Skeletal muscle tissue (tissue), 4 donors: ENCODE measurements around the gene ATXN1. TPM values are rescaled to one million over a fixed set of nuclear protein-coding genes. Genes with fewer than 3 reads are reported as not detected.

Experiments
- H3K27ac ChIP-seq: one replicate; pipeline ENCODE4 v1.7.0; 2013; ENCODE audit warnings: mild to moderate bottlenecking, low read depth, low read length, inconsistent platforms
- H3K27me3 ChIP-seq, 3 donors: one replicate each; pipeline ENCODE4 v1.7.0; 2013; ENCODE audit warnings: low read length in 3 of 3; ENCODE audit not compliant: control insufficient read depth in 3 of 3, insufficient read depth in 3 of 3
- H3K36me3 ChIP-seq, 3 donors: one replicate each; pipeline ENCODE4 v1.7.0; 2013; ENCODE audit warnings: low read length in 3 of 3; ENCODE audit not compliant: control insufficient read depth in 3 of 3, insufficient read depth in 3 of 3
- H3K4me1 ChIP-seq, 3 donors: one replicate each; pipeline ENCODE4 v1.7.0; 2013; ENCODE audit warnings: low read length in 3 of 3, mild to moderate bottlenecking in 3 of 3; ENCODE audit not compliant: control insufficient read depth in 3 of 3, insufficient read depth in 3 of 3
- H3K4me3 ChIP-seq, 3 donors: one replicate each; pipeline ENCODE4 v1.7.0; 2013; ENCODE audit warnings: low read length in 3 of 3
- H3K9ac ChIP-seq, 3 donors: one replicate each; pipeline ENCODE4 v1.7.0; 2013; ENCODE audit warnings: low read length in 3 of 3, mild to moderate bottlenecking in 3 of 3, moderate library complexity in 2 of 3, low read depth in 1 of 3
- H3K9me3 ChIP-seq, 3 donors: one replicate each; pipeline ENCODE4 v1.7.0; 2013; ENCODE audit warnings: low read length in 3 of 3; ENCODE audit not compliant: control insufficient read depth in 3 of 3
- total RNA-seq: library from RNA; depleted of rRNA; stranded (reverse); fragments of >200 nt; gene quantifications from one replicate; pipeline ENCODE4 v1.2.3, GENCODE V29; 2014
- donor health status: Osteomylitis.

The ATXN1 gene
- total RNA-seq, 1 donor from 2014 or later = 30.8 TPM

- H3K36me3 ChIP-seq = no peaks in the 10 kb centered on the region
- no peak overlapping the region for H3K27ac ChIP-seq
- H3K4me1 ChIP-seq = peaks cover 9 to 12% (median 10%) of the 10 kb centered on the region in 3 donors
- H3K4me3 ChIP-seq = no peak overlapping the region
- H3K9me3 ChIP-seq = no peaks in the 10 kb centered on the region
- H3K27me3 ChIP-seq = no peaks in the 10 kb centered on the region
- no peak overlapping the region for H3K9ac ChIP-seq
These were observed 22.8 kb upstream of the ATXN1 start for GRCh38 chr6:16783952-16784565.

DNA sequence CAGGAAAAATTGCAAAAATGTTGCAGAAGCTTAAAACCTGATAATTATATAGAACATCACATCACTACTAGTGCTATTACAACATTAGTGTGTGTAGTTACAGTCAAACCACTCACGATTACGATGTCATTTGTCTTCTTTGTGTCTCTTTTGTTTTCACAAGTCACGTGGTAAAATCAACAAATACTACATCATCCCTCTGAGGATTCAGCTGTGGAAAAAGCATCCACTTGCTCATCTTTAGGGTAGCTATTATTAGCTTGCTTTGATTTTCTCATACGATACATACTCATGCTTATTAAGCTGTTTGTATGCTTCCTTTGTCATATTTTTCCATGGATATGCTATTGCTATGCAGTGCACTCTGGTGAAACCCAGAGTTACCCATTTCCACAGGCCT lies 22.2 kb upstream of the ATXN1 start:
- Histone ChIP-seq H3K36me3 (no peaks in the 10 kb centered on the region), H3K4me1 (peaks cover 9 to 12% (median 10%) of the 10 kb centered on the region in 3 donors), H3K4me3 (no peak overlapping the region), H3K27ac (no peak overlapping the region), H3K27me3 (no peaks in the 10 kb centered on the region), H3K9me3 (no peaks in the 10 kb centered on the region), H3K9ac (no peak overlapping the region)

DNA sequence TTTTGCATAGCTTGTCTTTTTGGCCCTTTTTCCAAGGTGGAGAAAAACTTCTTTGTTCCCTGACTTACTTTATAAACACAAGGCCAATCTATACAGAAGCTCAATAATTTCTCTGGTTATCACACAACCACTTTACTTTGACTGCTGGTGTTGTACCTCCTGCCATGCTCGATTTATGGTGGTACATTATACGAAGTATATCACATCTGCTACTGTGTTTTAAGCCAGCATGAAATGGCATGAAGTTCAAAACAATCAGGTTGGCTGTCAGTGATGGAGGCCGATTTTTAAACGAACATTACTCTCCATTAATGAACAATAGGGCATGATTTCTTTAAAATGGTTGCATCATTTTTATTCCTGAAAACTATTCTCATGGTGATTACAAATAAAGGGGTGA lies 21.0 kb upstream of the ATXN1 start:
- no peaks in the 10 kb centered on the region for H3K36me3 ChIP-seq
- no peaks in the 10 kb centered on the region for H3K27me3 ChIP-seq
- H3K9me3 ChIP-seq = no peaks in the 10 kb centered on the region
- H3K4me1 ChIP-seq = peaks cover 9 to 12% (median 10%) of the 10 kb centered on the region in 3 donors
- H3K4me3 ChIP-seq = no peak overlapping the region
- no peak overlapping the region for H3K9ac ChIP-seq
- no peak overlapping the region for H3K27ac ChIP-seq

- Histone ChIP-seq H3K27me3 (no peaks in the 10 kb centered on the region), H3K36me3 (no peaks in the 10 kb centered on the region), H3K4me3 (no peak overlapping the region), H3K9me3 (no peaks in the 10 kb centered on the region), H3K4me1 (peaks cover 9 to 14% (median 10%) of the 10 kb centered on the region in 3 donors), H3K9ac (peak overlapping the region in 1 of 3 donors; percentile 41), H3K27ac (peak overlapping the region; percentile 46)
These were observed 20.3 kb upstream of the ATXN1 start for GRCh38 chr6:16781348-16782169.

DNA sequence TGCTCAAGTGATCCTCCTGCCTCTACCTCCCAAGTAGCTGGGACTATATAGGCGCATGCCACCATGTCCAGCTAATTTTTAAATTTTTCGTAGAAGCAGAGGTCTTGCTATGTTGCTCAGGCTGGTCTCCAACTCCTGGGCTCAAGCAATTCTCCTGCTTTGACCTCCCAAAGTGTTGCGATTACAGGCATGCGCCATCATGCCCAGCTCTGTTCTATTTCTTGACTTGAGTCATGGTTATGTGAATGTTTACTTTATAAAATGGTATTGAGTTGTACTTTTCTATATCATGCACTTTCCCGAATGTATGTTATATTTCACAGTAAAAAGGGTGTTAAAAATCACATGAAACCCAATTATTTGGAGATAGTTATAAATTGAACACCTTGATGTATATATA lies 17.3 kb upstream of the ATXN1 start:
- no peaks in the 10 kb centered on the region for H3K9me3 ChIP-seq
- no peak overlapping the region for H3K9ac ChIP-seq
- no peak overlapping the region for H3K27ac ChIP-seq
- H3K4me3 ChIP-seq = no peak overlapping the region
- H3K27me3 ChIP-seq = no peaks in the 10 kb centered on the region
- H3K4me1 ChIP-seq = peaks cover 9 to 19% (median 11%) of the 10 kb centered on the region in 3 donors
- H3K36me3 ChIP-seq = no peaks in the 10 kb centered on the region

GRCh38 chr6:16777794-16778193 lies 16.5 kb upstream of the ATXN1 start:
- Histone ChIP-seq H3K4me3 (no peak overlapping the region), H3K9ac (no peak overlapping the region), H3K36me3 (no peaks in the 10 kb centered on the region), H3K4me1 (peaks cover 9 to 25% (median 14%) of the 10 kb centered on the region in 3 donors), H3K27me3 (no peaks in the 10 kb centered on the region), H3K27ac (no peak overlapping the region), H3K9me3 (no peaks in the 10 kb centered on the region)

DNA sequence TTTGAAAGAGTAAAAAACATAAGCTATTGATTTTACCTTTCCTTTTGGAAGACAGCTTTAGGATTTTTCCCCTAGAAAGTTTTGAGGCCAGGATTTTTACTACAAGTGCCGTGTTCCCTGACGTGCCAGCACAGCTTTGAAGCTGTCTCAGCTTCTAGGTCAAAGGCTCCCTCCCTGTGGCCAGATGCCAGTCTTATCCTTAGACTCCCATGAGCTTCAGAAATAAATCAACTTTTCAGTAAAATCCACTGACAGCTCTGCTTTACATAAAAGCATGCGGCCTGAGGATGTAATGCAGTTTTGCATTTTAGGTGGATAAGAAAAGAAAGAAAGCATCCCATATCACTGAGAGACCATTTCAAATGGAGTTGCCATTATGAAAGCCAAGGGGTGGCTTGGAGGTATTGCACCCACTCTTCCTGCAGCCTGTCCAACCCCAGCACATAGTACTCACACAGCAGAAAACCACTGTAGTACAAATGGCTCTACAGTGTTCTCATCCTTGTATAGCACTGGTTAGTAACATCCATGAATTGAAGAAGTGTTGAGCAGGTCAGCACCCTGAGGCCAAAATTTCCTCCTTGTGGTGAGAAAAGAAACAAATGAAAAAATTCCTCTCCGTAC lies 15.2 kb upstream of the ATXN1 start:
- no peaks in the 10 kb centered on the region for H3K36me3 ChIP-seq
- no peak overlapping the region for H3K27ac ChIP-seq
- no peaks in the 10 kb centered on the region for H3K9me3 ChIP-seq
- no peaks in the 10 kb centered on the region for H3K27me3 ChIP-seq
- H3K4me3 ChIP-seq = no peak overlapping the region
- no peak overlapping the region for H3K9ac ChIP-seq
- peaks cover 5 to 21% (median 10%) of the 10 kb centered on the region in 3 donors for H3K4me1 ChIP-seq

DNA sequence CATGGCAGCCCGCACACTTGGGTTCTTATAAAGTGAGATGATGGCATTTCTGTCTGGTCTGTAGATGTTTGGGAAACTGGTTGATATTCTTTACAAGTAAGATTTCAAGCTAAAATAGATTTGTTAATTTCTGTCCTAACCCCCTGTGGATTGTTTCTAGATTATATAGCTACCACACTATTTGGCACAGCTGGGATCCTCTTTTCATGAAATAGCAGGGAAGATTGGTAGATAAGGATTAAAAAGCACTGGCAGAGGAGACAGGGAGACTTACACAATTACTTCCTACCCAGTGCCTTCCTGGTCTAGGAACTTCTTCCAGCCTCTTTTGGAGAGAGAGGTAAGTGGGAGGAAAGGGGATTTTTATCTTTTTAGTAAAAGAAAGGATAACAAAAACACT lies 13.2 kb upstream of the ATXN1 start:
- Histone ChIP-seq H3K9ac (no peak overlapping the region), H3K27ac (no peak overlapping the region), H3K4me1 (peaks cover 5 to 25% (median 11%) of the 10 kb centered on the region in 3 donors), H3K36me3 (no peaks in the 10 kb centered on the region), H3K9me3 (no peaks in the 10 kb centered on the region), H3K4me3 (no peak overlapping the region), H3K27me3 (no peaks in the 10 kb centered on the region)

DNA sequence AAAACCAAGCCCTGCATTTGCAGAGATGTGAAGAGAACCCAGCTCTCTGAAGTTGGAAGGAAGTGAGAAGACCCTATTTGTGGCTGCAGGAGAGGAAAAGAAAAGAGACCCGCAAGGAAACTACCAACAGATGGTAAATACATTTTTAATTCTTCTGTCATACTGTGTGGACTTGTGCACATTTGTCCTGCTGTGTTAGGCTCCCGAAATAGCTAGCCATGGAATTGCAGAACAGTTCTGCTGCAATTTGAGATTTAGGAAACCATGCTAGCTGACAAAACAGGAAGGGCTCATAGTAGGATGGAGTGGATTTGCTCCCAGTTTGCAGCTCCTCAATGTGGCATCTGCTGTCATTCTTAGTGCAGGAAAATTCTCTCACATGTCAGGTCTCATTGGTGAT lies 12.1 kb upstream of the ATXN1 start:
- no peak overlapping the region for H3K9ac ChIP-seq
- no peak overlapping the region for H3K4me3 ChIP-seq
- no peaks in the 10 kb centered on the region for H3K36me3 ChIP-seq
- H3K27me3 ChIP-seq = no peaks in the 10 kb centered on the region
- H3K9me3 ChIP-seq = no peaks in the 10 kb centered on the region
- peaks cover 14 to 36% (median 22%) of the 10 kb centered on the region in 3 donors for H3K4me1 ChIP-seq
- no peak overlapping the region for H3K27ac ChIP-seq
